Peyer's patch (tissue), 4 donors: ENCODE results near the gene GFY. TPM values are rescaled to one million over a fixed set of nuclear protein-coding genes. Genes with fewer than 3 reads are reported as not detected.
"Not testable (repeated sequence)": the region's sequence is repeated elsewhere in the genome, so short reads cannot be mapped to it uniquely, and the experiment has no call there.

ENCODE experiments used
- DNase-seq, 3 donors: peaks; one replicate each; pipeline ENCODE4 v3.0.0-alpha.2; 2017 to 2019
- H3K27ac ChIP-seq, 4 donors: fragments of 200-600 bp; sonication (generic); one replicate each; pipeline ENCODE4 v1.5.1; 2016 to 2019
- H3K27me3 ChIP-seq, 2 donors: fragments of 200-600 bp; sonication (generic); one replicate each; pipeline ENCODE4 v1.5.1; 2019
- H3K36me3 ChIP-seq, 3 donors: fragments of 200-600 bp; sonication (generic); one replicate each; pipeline ENCODE4 v1.5.1; 2016 to 2019
- H3K4me1 ChIP-seq, 4 donors: fragments of 200-600 bp; sonication (generic); one replicate each; pipeline ENCODE4 v1.5.1; 2016 to 2019
- H3K4me3 ChIP-seq, 4 donors: fragments of 200-600 bp; sonication (generic); 1 replicate in 3 of 4; 2 replicates in 1 of 4; pipeline ENCODE4 v1.5.1; 2016 to 2019; ENCODE audit warnings: mild to moderate bottlenecking in 1 of 4
- H3K9me3 ChIP-seq, 4 donors: fragments of 200-600 bp; sonication (generic); one replicate each; pipeline ENCODE4 v1.5.1; 2016 to 2019; ENCODE audit warnings: mild to moderate bottlenecking in 1 of 4
- POLR2A ChIP-seq, 2 donors: fragments of 450-650 bp; IDR thresholded peaks; one replicate each; pipeline ENCODE4 v1.5.1; 2017; ENCODE audit warnings: antibody characterized with exemption in 2 of 2, mild to moderate bottlenecking in 2 of 2, moderate library complexity in 2 of 2
- total RNA-seq, 4 donors: library from RNA; depleted of rRNA; stranded (reverse); fragments of >200 nt; gene quantifications; one replicate each; pipeline ENCODE4 v1.1.0, GENCODE V29; 2016
- TF ChIP-seq, protein P1 (sequence below), 6 experiments: fragments of 450-650 bp in 4 of 6; fragments of 200-600 bp in 2 of 6; sonication (generic) in 1 of 6; IDR thresholded peaks; one replicate each; pipeline ENCODE4 v1.5.1; 2017 to 2019; ENCODE audit warnings: antibody characterized with exemption in 6 of 6, mild to moderate bottlenecking in 3 of 6, moderate library complexity in 1 of 6

The GFY gene
- total RNA-seq, 4 donors from 2014 or later: not detected

DNA sequence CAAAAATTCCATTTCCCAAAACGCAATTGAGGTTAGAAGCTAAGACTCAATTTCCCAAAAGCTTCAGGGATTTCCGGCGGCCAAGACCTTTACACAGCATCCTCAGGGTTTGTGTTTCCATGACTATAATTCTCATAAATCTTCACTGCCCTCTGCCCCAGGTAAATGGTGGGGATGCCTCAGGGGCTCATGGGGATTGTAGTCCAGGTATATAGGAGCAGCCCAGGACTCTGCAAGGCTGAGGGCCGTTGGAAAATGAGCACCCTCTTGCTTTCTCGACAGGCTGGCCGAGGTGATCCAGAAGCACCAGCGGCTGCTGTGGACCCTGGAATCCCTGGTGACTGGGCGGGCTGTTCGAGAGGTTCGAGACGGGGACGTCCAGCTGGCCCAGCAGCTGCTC, 34.2 kb downstream of the GFY start:
- peaks cover 0 to 45% (median 0%) of the 10 kb centered on the region in 3 donors for H3K36me3 ChIP-seq
- TF ChIP-seq, protein P1, sequence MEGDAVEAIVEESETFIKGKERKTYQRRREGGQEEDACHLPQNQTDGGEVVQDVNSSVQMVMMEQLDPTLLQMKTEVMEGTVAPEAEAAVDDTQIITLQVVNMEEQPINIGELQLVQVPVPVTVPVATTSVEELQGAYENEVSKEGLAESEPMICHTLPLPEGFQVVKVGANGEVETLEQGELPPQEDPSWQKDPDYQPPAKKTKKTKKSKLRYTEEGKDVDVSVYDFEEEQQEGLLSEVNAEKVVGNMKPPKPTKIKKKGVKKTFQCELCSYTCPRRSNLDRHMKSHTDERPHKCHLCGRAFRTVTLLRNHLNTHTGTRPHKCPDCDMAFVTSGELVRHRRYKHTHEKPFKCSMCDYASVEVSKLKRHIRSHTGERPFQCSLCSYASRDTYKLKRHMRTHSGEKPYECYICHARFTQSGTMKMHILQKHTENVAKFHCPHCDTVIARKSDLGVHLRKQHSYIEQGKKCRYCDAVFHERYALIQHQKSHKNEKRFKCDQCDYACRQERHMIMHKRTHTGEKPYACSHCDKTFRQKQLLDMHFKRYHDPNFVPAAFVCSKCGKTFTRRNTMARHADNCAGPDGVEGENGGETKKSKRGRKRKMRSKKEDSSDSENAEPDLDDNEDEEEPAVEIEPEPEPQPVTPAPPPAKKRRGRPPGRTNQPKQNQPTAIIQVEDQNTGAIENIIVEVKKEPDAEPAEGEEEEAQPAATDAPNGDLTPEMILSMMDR (IDR thresholded peaks at IDR 0.05): no peak
- TF ChIP-seq POLR2A (IDR thresholded peaks at IDR 0.05): no peak
- DNase-seq: no peak

DNA sequence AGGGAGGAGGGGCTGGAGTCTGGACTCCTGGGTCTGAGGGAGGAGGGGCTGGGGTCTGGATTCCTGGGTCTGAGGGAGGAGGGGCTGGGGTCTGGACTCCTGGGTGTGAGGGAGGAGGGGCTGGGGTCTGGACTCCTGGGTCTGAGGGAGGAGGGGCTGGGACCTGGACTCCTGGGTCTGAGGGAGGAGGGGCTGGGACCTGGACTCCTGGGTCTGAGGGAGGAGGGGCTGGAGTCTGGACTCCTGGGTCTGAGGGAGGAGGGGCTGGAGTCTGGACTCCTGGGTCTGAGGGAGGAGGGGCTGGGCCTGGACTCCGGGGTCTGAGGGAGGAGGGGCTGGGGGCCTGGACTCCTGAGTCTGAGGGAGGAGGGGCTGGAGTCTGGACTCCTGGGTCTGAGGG, 35.9 kb downstream of the GFY start:
- not testable (repeated sequence) for H3K9me3 ChIP-seq, H3K27ac ChIP-seq, H3K4me3 ChIP-seq, DNase-seq, H3K27me3 ChIP-seq
- Histone ChIP-seq H3K36me3 (peaks cover 0 to 63% (median 0%) of the 10 kb centered on the region in 3 donors), H3K4me1 (peaks cover 0 to 16% (median 2%) of the 10 kb centered on the region in 4 donors)

More for the DNA sequence above, 34.2 kb downstream of the GFY start:
- no peak overlapping the region for H3K27ac ChIP-seq
- H3K4me3 ChIP-seq: no peak overlapping the region
- no peaks in the 10 kb centered on the region for H3K27me3 ChIP-seq
- H3K4me1 ChIP-seq: peaks cover 2 to 25% (median 5%) of the 10 kb centered on the region in 4 donors
- no peaks in the 10 kb centered on the region for H3K9me3 ChIP-seq

DNA sequence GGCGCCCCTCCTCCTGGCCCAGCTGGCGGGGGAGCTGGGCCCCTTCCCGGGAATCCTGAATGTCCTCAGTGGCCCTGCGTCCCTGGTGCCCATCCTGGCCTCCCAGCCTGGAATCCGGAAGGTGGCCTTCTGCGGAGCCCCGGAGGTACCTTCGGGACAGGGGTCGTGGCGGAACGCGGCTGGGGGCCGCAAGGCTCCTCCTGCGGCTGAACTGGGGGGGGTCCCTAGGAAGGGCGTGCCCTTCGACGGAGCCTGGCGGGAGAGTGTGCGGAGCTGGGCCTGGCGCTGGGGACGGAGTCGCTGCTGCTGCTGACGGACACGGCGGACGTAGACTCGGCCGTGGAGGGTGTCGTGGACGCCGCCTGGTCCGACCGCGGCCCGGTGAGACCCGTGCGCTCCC, 36.5 kb downstream of the GFY start:
- Histone ChIP-seq H3K36me3 (peaks cover 0 to 68% (median 0%) of the 10 kb centered on the region in 3 donors), H3K27ac (no peak overlapping the region), H3K4me3 (no peak overlapping the region), H3K9me3 (no peaks in the 10 kb centered on the region), H3K4me1 (peaks cover 0 to 15% (median 2%) of the 10 kb centered on the region in 4 donors), H3K27me3 (no peaks in the 10 kb centered on the region)
- DNase-seq: peak in 1 of 3 donors; percentile 39
- TF ChIP-seq, protein P1 (IDR thresholded peaks at IDR 0.05): no peak
- TF ChIP-seq POLR2A (IDR thresholded peaks at IDR 0.05): no peak

DNA sequence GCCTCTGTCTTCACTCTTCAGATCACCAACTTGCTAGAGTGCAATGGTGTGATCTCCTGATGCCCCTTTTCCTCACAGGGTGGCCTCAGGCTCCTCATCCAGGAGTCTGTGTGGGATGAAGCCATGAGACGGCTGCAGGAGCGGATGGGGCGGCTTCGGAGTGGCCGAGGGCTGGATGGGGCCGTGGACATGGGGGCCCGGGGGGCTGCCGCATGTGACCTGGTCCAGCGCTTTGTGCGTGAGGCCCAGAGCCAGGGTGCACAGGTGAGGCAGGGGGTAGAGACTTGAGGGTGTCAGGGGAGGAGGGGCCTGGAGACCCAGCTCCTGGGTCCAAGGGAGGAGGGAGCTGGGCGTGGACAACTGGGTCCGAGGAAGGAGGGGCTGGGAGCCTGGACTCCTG, 37.3 kb downstream of the GFY start:
- Histone ChIP-seq H3K4me3 (no peak overlapping the region), H3K27ac (no peak overlapping the region), H3K36me3 (peaks cover 0 to 76% (median 0%) of the 10 kb centered on the region in 3 donors), H3K4me1 (peaks cover 0 to 9% (median 2%) of the 10 kb centered on the region in 4 donors), H3K9me3 (no peaks in the 10 kb centered on the region), H3K27me3 (no peaks in the 10 kb centered on the region)
- TF ChIP-seq, protein P1 (IDR thresholded peaks at IDR 0.05): no peak
- no peak for TF ChIP-seq POLR2A (IDR thresholded peaks at IDR 0.05)
- DNase-seq: no peak

DNA sequence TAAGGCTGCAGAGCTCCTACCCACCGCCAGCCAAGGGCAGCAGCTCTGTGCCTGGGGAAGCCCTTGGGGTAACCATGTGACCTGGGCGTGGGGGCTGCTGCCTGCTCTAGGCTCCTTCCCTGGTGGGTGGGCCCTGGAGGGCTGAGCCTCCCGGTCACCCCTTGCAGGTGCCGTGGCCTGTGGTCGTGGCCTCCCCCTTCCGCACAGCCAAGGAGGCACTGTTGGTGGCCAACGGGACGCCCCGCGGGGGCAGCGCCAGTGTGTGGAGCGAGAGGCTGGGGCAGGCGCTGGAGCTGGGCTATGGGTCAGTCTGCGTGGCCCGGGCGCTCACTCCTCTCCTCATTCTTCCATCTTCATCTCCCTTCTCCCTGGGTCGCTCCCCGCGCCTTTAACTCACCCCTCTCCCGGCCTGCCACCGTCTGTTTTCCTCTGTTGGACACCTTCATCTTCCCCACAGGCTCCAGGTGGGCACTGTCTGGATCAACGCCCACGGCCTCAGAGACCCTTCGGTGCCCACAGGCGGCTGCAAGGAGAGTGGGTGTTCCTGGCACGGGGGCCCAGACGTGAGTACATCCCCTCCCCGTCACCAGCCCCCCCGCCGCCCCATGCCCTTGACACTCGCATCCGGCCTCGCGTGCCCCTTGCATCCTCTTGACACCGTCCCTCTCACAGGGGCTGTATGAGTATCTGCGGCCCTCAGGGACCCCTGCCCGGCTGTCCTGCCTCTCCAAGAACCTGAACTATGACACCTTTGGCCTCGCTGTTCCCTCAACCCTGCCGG, 39.0 kb downstream of the GFY start:
- Histone ChIP-seq H3K4me3 (no peak overlapping the region), H3K36me3 (peaks cover 0 to 77% (median 0%) of the 10 kb centered on the region in 3 donors), H3K9me3 (no peaks in the 10 kb centered on the region), H3K27me3 (no peaks in the 10 kb centered on the region), H3K27ac (no peak overlapping the region), H3K4me1 (peaks cover 0 to 8% (median 6%) of the 10 kb centered on the region in 4 donors)
- DNase-seq: peak in 1 of 3 donors; percentile 46
- TF ChIP-seq POLR2A (IDR thresholded peaks at IDR 0.05): no peak
- TF ChIP-seq, protein P1 (IDR thresholded peaks at IDR 0.05): no peak

DNA sequence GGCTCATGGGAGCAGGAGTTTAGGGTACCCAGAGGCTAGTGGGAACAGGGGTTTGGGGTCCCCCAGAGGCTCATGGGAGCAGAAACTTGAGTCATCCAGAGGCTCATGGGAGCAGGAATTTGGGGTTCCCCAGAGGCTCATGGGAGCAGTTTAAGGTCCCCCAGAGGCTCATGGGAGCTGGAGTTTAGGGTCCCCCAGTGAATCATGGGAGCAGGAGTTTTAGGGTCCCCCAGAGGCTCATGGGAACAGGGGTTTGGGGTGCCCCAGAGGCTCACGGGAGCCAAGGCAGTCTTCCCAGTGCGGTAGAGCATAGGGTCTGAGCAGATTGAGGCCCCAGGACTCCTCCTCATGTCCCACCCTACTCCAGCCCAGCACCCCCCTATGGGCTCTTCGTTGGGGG, 40.2 kb downstream of the GFY start:
- no peak for TF ChIP-seq POLR2A (IDR thresholded peaks at IDR 0.05)
- TF ChIP-seq, protein P1 (IDR thresholded peaks at IDR 0.05): no peak
- no peaks in the 10 kb centered on the region for H3K9me3 ChIP-seq
- H3K4me3 ChIP-seq: no peak overlapping the region
- no peak for DNase-seq
- no peak overlapping the region for H3K27ac ChIP-seq
- H3K4me1 ChIP-seq: peaks cover 0 to 19% (median 17%) of the 10 kb centered on the region in 4 donors
- peaks cover 0 to 65% (median 0%) of the 10 kb centered on the region in 3 donors for H3K36me3 ChIP-seq
- H3K27me3 ChIP-seq: no peaks in the 10 kb centered on the region
